HG03064 (cell line): Measurements from ENCODE around the gene PDE4B.

Experiments used
- ATAC-seq: cut with Tn5 transposase; IDR thresholded peaks from one replicate; pipeline ENCODE4 v1.9.1; 2021; ENCODE audit warnings: low read depth; ENCODE audit not compliant: unreplicated experiment

PDE4B gene

GRCh38 chr1:66220477-66220876, 427.8 kb downstream of the PDE4B start:
- no peak for ATAC-seq

GRCh38 chr1:66223681-66224080, 431.0 kb downstream of the PDE4B start:
- ATAC-seq = no peak

GRCh38 chr1:66226985-66227384, 434.3 kb downstream of the PDE4B start:
- ATAC-seq = no peak

- no peak for ATAC-seq
Measured at GRCh38 chr1:66227966-66228365, 435.3 kb downstream of the PDE4B start.

GRCh38 chr1:66231217-66231616, 438.5 kb downstream of the PDE4B start:
- no peak for ATAC-seq

GRCh38 chr1:66231681-66232463, 439.2 kb downstream of the PDE4B start:
- no peak for ATAC-seq

GRCh38 chr1:66237042-66237441, 444.3 kb downstream of the PDE4B start:
- ATAC-seq = no peak

- ATAC-seq = no peak
Measured at GRCh38 chr1:66237722-66238479, 445.2 kb downstream of the PDE4B start.

- no peak for ATAC-seq
Measured at GRCh38 chr1:66239834-66240233, 447.1 kb downstream of the PDE4B start.

- no peak for ATAC-seq
Measured at GRCh38 chr1:66240491-66241484, 448.1 kb downstream of the PDE4B start.

- ATAC-seq = peak; percentile 74
Measured at GRCh38 chr1:66242646-66243547, 450.2 kb downstream of the PDE4B start.

- peak; percentile 42 for ATAC-seq
Measured at GRCh38 chr1:66243548-66244130, 450.9 kb downstream of the PDE4B start.

- no peak for ATAC-seq
Measured at GRCh38 chr1:66244429-66244828, 451.7 kb downstream of the PDE4B start.

GRCh38 chr1:66245691-66246090, 453.0 kb downstream of the PDE4B start:
- ATAC-seq = no peak

GRCh38 chr1:66246351-66247269, 453.9 kb downstream of the PDE4B start:
- no peak for ATAC-seq

- peak; percentile 56 for ATAC-seq
Measured at GRCh38 chr1:66247415-66248208, 454.9 kb downstream of the PDE4B start.

GRCh38 chr1:66248257-66248656, 455.6 kb downstream of the PDE4B start:
- ATAC-seq = no peak

- no peak for ATAC-seq
Measured at GRCh38 chr1:66248746-66249145, 456.1 kb downstream of the PDE4B start.
